Activated CD4-positive, alpha-beta T cell treated with anti-CD3 and anti-CD28 coated beads, Interleukin-2, amount 50 U/mL, for 1 hour (primary cell): Measurements from ENCODE around the gene ADGRB2.

Source experiments
- DNase-seq: peaks from one replicate; pipeline ENCODE4 v3.0.0-alpha.2; 2020

The ADGRB2 gene

GRCh38 chr1:31782421-31783410, 18.6 kb upstream of the ADGRB2 start:
- DNase-seq = no peak

DNA sequence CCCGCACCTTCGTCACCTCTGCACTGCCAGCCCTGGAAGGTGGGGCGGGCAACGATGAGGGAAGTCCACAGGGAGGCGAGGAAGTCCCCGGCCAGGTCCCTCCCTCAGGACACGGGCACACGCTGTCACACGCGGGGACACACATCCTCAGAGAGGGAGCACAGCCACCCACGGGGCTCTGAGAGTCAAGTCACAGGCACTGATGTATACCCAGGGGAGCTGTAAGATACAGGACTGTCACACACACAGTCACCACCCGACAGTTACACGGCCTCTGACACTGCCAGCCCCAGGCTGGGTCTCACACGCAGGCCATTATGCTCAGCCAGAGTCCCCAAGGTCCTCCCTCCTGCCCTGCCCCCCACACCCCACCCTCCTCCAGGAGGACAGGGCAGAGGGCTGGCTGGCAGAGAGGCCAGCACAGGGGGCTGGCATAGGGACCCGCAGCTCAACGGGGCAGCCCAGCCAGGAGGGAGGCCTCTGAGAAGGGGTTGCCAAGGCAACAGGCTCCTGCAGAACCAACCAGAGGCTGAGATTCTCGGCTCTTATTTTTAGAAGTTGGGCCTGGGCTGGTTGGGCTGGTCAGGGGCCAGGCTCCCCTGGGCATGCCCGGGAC, 17.7 kb upstream of the ADGRB2 start:
- no peak for DNase-seq

GRCh38 chr1:31781138-31781755, 17.1 kb upstream of the ADGRB2 start:
- DNase-seq = no peak

DNA sequence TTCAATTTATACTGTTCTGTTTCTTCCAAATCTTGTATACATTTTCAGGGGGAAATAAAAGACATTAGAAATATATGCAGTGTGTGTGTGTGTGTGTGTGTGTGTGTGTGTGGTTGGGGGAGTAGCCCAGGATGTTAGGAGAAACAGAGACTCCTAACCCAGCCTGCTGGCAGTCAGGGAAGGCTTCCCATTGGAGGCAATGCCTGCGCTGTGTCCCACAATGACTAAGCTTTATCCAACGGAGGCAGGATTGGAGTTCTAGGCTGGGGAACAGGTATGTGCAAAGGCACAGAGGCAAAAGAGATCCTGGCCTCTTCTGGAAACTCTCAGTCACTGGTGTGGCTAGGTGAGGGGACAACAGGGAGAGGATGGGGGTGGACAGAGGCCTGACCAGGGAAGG, 16.5 kb upstream of the ADGRB2 start:
- no peak for DNase-seq

- no peak for DNase-seq
Observed at GRCh38 chr1:31779687-31780086, 15.5 kb upstream of the ADGRB2 start.

GRCh38 chr1:31778763-31779488, 14.8 kb upstream of the ADGRB2 start:
- no peak for DNase-seq

- no peak for DNase-seq
Observed at GRCh38 chr1:31776516-31776915, 12.4 kb upstream of the ADGRB2 start.

- DNase-seq = no peak
Observed at GRCh38 chr1:31776032-31776431, 11.9 kb upstream of the ADGRB2 start.

GRCh38 chr1:31775210-31775999, 11.3 kb upstream of the ADGRB2 start:
- DNase-seq = no peak

GRCh38 chr1:31774495-31774894, 10.4 kb upstream of the ADGRB2 start:
- no peak for DNase-seq

DNA sequence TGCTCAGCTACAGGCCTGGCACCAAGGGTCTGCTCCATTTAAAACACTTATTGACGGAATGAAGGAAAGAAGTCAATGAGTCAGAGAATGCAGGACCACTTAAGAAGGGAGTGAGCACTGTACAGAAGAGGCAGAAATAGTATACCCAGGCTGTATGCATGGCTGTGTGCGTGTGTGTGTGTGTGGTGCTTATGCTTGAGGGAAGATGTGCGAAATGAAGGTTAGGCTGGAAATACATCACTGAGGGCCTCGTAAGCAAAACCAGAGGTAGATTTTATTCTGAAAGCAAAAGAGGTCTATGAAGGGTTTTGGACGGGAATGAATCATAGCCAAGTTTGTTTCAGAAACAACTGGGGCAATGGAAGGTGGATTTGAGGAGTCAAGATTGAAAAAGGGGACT, 9.7 kb upstream of the ADGRB2 start:
- DNase-seq = no peak

DNA sequence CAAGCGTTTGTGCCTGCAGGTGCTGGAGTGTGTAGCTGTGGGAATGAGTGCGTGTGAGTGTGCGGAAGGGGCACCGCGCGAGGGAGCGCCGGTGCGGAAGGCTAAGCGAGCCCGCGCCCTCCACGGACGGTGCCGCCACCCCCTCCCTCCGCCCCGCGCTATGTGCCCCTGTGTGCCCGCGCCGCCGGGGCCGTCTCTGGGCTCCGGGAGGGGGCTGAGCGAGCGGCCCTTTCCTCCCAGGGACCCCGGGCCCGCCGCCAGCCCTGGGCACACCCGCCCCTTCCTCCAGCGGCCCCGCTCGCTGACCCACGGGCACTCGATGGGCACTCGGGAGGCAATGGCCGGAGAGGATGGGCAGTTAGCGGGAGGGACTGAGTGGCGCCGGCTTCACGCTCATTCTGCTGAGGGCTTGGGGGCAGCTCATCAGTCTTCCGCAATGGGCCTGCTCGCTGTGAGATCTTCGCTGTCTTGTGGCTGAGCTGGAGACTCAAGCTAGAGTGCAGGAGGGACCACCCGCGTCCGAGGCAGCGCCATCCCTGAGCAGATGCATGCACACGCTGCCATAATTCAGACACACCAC, 8.6 kb upstream of the ADGRB2 start:
- no peak for DNase-seq

GRCh38 chr1:31771891-31772668, 7.9 kb upstream of the ADGRB2 start:
- peak; percentile 47 for DNase-seq

GRCh38 chr1:31769720-31770390, 5.7 kb upstream of the ADGRB2 start:
- DNase-seq = no peak

GRCh38 chr1:31768939-31769704, 5.0 kb upstream of the ADGRB2 start:
- no peak for DNase-seq

DNA sequence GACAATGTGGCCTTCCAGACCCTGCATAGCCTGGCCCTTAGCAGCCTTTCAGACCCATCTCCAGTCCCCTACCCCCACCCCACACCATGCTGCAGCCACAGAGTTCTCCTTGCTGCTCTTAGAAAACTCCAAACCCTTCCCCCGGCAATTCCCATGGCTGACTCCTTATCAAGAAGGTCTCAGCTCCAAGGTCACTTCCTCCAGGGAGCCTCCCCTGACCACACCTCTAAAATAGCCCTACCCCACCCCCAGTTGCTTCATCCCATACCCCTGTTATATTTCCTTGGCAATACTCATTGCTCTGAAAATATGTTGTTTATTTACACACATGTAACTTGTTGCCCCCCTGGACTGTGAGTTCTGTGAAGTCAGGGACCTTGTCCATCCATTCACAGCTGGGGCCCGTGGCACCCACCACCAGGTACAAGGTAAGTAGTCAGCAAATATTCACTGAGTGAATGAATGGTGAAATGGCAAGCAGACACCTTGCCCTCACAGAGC, 4.3 kb upstream of the ADGRB2 start:
- DNase-seq = no peak

DNA sequence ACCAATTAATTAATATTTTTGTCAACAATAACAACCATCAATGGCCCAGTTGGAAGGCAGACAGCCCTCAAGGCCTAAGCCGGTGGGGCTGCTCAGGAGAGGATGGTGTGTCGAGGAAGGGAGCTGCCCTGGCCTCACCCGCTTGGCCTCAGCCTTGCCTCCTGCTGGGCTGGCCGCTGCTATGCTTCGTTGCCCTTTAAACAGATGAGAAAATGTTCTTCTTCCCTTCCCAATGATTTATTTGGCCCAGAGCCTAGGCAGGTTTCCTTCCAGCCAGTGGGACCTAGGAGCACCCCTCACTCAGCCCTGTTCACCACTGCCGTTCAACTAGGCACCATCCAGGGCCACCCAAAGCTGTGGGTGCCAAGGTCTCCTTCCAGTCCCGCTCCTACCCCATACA, 3.1 kb upstream of the ADGRB2 start:
- DNase-seq = no peak

- DNase-seq = no peak
Observed at GRCh38 chr1:31765516-31765915, 1.4 kb upstream of the ADGRB2 start.

DNA sequence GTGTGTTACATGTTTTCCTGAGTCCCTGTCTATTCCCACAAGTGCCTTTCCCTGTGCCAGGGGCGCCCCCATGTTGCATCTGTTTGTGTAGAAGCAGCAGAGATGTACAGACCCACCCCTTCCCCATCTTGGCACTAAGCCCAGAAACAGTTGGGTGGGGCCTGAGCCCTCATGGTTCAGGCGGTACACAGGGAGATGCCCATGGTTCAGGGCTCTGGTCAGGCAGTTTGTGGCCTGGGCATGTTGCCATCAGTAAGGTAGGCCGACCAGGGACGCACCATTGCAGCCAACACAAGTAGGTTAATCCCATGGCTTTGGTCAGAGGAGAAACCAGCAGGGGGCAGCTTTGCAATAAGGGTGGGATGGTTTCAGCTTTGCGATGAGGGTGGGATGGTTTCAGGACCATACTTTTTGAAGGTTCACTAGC, 914 bp upstream of the ADGRB2 start:
- no peak for DNase-seq
